GOT3 (cell line): ENCODE measurements around the gene LARGE1.

Experiments used
- DNase-seq: peaks from one replicate; lab custom pipeline; 2025; ENCODE audit warnings: mixed read lengths; lab: John Stamatoyannopoulos, UW

Gene LARGE1

DNA sequence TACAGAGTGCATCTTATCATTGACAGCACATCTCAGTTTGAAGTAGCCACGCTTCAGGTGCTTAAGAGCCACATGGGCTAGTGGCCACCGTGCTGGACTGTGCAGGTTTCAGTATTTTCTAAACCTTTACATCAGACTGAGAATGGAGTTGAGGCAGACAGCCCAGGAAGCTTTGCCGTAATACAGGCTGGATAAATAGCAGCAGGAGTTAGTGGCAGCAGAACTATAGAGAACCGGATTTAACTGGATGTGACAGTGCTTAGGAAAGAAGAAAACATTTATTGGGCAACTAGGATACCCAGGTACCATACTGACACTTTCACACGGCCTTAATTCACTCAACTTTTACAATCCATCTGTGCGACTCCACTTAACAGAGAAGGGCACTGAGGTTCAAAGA is 145.5 kb downstream of the LARGE1 start:
- DNase-seq, result no peak

DNA sequence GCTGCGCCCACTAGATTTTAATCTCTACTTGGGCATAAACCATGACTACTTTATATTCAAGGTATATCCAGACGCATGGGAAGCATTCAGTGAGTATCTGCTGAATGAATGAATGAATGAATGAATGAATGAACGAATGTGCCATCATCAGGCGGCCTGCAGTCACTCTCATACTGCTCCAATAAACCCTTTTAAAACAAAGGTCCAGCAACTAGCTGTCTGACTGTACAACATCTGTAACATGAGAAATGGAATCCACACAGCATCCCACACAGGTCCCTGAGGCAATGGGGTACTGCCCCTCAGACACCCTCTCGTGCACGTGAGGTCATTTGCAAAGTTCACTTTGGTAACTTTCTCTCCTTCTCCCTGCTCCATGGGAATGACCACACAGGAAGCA is 147.5 kb downstream of the LARGE1 start:
- DNase-seq, result no peak

DNA sequence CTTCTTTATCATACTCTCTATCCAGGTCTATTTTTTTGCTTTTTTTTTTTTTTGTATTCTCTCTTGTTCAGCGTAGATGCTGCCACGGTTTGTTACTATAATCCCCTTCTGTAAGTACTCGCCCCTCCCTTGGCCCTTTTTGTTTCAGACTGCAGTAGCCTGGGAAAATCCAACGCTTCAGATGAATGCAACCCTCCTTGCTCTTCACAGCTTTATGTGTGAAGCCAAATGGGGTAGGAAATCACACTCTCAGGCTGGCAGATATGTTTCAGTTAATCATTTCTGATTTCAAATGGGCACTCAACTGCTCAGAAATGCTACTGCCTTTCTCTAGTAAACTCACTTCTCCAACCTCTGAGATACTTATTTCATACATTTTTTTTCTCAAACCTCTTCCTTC is 149.1 kb downstream of the LARGE1 start:
- no peak for DNase-seq

DNA sequence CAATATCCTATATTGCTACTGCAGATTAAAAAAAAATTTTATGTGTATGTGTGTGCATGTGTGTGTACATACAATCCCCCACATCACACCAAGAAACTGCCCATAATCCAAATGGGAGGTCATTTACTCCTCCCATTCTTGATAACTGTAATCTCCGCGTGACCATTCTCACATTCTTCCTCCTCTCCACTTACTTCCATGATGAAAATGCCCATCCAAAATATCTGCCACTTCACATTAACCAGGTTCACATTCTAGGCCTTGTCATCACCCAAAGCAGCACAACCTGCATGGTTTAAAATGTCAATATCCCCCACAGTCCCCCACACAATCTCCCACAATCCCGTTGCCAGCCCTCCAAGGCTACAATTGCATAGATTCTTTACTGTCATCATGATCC is 149.6 kb downstream of the LARGE1 start:
- no peak for DNase-seq

DNA sequence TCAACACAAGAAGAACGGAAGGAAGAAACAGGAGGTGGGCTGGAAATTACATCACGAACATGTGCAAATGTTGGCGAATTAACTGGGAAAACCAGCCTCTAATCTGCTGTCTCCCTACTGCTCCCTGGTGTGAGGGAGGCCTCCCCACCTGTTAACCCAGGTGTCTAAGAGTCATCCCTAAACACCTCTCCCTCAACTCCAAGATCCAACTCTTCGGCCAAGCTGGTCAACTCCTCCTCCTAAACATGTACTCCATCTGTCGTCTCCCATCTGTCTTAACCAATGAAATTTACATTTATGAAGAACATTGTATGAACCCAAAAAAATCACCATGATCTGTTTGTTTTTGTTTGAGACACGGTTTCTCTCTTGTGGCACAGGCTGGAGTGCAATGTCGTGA is 154.2 kb downstream of the LARGE1 start:
- no peak for DNase-seq

DNA sequence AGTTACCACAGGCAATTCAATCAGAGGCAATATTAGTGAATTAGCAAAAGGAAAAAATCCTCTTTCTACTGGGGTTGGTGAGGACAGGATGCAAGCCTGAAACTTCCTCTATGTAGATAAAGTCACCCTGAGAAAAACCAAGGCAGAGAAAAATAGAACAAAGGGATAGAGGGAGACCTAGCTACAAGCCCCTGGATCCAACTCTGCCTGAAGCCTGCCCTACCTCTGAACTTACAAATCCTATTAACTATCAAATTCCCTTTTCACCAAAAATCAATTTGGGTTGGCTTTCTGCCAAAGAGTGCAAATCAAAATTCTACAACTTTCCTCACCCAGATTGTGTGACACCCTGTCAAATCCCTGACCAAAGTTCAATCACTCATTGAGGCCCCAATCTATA is 161.3 kb downstream of the LARGE1 start:
- no peak for DNase-seq

DNA sequence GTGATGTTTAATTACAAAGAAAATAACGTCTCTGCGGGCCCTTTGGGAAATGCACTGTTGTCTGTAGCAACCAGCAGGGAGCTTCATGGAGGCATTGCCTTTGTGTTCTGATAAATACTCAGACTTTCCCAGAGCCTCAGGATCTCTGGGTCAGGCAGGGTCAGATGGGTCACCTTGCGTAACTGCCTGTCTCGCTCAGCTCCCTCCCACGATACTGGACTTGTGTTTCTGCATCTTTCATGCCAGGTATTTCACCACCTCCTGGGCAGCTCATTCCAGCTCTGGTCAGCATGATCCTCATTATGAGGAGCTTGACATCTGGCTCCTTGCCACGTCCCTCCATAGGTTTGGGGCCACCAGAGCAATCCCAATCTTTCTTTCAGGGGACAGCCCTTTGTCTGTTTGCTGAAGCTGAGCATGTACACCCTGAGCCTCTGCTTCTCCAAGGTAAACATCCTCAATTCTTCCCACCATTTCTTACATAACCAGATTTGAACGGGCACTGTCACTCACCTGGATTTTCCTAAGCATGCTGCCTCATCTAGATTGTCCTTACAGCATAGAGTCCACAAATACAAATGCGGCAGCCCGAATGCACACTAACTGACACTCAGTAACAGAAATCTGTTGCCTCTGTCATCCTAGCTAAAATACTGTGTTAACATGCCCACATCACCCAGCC is 162.3 kb downstream of the LARGE1 start:
- DNase-seq, result no peak

DNA sequence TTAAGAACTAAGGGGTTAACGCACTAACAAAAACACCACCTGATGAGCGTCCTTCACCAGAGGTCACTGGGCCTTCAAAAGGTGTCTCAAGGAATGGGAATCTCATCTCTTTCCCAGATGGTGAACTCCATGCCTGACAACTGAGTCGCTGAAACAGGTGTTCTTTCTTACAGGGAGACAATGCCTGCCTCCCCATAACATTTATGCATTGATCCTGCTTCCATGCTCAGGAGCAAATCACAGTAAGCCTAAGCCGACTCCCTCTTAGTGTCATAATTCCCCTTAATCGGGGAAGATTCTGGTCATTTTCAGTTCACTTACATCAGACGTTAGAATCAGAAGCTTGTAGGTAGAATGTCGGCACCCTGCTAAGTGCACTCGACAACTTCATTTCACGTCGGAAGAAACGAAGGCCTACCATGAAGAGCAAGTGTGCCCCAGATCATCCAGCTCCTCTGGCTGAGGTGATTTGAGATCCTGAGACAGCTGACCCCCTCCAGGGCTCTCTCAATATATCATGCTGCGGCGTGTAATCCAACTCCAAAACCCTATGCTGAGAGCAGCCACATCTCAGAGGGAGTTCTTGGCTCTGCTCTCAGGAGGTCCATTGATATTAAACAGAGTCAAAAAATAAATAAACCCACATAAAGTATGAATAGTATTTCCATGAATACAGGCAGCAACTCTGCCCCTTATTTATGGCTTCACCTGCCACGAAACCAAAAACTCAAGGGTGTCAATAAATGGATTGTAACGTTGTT is 163.1 kb downstream of the LARGE1 start:
- no peak for DNase-seq

DNA sequence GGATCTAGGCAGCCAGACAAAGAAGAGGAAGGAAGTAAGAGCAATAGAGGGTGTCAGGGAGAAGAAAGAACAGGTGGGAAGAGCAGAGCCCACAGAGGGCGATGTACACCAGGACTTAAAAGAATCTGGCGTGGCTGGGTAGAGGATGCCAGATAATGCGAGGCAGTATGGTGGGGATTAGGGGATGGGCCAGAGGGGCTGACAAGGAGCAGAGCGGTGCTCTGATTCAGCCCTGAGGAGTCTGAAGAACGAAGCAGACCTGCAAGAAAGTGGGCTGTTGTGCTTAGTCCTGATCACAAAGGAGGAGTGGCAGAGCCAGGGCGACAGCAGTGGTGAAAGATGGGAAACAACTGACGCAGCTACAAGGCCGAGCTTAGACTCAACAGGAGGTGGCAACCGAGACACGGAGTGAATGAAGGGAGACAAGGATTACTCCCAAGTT is 163.7 kb downstream of the LARGE1 start:
- DNase-seq, result no peak

DNA sequence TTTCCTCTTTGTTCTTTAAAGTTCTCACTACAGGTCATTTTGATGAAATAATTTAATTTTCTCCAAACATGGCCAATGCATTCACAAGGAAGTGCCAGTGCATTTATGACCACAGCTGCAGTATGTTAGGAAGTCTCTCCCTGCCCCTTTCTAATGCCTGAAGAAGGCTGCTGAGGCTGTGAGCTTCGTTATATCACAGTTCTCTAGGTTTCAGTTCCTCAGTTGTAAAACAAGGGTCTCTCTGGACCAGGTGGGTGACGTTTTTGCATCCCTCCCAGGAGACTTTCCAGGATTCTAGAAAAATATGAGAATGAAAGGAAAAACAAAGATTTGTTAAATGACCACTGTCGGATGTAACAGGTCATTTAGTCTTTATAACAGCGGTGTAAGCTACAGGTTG is 171.6 kb downstream of the LARGE1 start:
- no peak for DNase-seq

DNA sequence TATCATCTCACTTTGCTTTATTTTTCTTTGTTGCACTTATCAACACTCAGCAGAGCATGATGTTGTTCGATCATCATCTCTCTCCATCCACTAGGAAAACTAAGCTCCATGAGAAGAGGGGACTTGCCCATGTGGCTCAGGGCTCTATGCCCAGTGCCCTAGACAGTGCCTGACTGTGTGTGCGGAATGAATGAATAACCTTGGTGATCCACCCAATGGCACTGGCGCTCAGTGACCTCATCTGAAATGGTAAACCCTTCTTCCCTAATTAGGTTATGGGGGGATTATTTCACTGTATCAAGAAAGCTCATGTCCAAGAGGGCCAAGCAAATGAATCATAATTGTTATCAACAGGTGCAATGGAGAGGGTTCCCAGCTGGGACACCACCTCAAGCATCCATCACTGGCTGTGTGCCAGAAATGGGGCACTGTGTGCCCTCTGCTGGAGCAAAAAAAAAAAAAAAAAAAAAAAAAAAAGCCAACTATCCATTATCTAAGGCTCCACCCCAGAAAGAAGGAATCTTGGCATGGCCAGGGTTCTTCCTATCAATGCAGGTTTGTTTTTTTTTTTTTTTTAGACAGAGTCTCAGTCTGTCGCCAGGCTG is 172.6 kb downstream of the LARGE1 start:
- DNase-seq, result no peak

DNA sequence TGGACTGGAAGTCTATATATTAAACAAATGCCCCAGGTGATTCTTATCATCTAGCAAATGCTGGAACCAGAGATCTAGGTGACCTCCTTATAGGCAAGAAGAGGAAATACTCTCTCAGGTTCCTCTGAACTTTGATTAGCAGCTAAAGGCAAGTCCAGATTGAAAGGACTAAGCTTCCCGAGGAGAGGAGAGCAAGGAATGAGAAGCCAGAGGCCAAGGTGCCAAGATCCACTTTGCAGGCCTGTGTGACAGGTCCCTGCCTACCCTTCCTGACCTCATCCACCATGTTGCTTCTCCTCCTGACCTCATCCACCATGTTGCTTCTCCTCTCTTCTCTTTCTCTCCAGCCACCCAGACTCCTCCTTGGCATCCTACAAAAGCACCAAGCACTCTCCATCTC is 173.2 kb downstream of the LARGE1 start:
- DNase-seq, result no peak

DNA sequence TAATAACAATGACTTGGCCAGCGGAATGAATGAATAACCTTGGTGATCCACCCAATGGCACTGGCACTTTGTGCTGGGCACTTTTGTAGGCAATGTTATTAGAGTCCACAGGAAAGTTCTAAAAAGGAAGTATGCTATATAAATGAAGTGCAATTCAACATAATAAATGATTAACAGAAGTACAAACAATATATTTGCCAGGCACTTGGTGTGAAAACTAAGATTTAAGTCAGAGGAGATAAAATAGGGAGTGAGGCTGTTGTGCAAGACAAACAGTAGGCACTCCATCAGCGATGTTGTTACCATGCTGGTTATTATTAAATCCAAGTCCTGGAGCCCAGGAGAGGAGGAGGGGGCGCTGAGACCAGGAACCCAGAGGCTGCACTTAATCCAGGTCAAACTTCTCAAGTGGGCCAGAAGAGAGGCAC is 173.8 kb downstream of the LARGE1 start:
- DNase-seq, result no peak

DNA sequence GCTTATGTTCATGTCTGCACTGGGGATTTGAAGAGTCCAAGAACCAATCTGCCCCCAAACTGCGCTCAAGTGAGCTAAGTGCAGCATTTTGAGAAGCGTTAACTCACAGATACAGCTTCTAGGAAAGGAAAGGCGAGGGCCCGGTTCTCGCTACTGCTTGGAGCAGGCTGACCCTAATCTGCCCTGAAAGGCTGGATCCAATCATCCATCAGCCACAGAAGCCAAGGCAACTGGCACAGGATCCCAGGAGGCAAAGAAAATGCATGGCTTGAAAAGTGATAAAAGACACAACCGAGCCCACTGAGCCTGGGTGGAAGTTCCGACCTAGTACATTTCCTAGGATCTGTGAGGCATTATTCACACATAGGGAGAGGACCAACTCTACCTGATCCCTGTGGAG is 174.8 kb downstream of the LARGE1 start:
- DNase-seq, result no peak

DNA sequence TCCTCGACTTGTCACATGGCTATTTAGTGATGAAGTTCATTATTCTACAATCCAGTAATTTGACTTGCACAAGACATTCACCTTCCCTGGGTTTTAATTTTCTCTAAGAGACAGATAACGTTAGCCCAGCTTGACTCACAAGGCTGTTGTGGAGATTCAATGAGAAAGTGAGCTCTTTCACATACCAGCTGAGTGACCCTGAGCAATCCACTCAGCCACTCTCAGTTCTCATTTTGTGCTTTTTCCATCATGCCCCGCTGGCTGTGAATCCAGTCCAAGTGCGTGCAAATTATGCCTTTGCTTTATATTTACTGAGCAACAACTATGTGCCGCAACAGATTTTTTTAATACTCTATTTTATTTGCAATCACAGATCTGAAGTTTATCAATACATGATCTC is 176.5 kb downstream of the LARGE1 start:
- no peak for DNase-seq

DNA sequence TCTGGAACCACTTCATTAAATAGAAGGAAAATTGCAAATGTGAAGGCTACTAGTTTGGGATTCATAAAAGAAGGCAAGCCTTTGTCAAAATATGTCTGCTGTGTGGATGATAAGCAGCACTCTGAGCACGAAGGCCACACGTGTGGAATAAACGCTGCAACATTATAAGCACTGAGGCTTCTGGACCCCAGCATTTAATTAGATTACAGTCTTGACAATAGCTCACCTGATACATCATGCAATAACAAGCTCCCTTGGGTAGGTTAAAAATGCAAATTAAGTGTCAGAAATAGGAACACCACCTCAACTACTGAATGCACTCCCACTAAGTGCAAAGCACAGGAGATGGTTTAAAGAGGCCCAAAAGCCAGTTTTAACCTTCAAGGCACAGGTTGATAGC is 179.3 kb downstream of the LARGE1 start:
- DNase-seq, result no peak

DNA sequence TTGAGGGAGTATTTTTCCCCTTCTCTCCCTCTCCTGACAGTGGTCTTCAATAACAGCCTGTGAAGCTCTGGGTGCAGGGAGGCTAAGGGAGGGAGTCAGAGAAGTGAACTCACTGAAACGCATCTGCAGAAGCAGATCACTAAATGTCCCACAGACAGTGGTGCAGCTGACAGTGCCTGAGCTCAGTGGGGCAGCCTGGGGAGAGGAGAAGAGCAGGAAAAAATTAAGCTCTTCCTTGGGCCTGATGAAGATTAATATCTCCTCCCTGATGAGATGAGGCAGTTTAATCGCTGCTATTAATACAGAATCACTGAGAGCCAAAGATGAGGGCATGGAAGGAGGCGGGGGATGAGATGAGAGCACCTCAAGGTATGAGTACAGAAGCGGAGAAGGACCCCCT is 180.8 kb downstream of the LARGE1 start:
- no peak for DNase-seq

DNA sequence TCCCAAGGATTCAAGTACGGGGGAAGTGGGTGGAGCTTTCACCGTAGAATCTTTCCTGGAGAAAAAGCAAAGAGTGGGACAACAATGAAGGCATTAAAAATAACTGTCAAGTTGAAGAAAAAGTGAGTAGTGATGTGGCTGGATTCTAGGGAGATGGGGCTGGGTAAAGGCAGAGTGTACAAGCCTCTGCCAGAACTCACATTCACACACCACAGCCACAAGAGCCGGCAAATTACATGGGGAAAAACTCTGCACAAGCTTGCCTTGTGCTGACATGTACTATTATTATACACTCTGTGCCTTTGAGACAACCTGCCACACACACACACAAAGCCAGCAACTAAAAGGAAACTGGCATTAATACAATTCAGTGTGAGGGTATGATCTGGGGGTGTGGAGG is 182.6 kb downstream of the LARGE1 start:
- DNase-seq, result no peak

DNA sequence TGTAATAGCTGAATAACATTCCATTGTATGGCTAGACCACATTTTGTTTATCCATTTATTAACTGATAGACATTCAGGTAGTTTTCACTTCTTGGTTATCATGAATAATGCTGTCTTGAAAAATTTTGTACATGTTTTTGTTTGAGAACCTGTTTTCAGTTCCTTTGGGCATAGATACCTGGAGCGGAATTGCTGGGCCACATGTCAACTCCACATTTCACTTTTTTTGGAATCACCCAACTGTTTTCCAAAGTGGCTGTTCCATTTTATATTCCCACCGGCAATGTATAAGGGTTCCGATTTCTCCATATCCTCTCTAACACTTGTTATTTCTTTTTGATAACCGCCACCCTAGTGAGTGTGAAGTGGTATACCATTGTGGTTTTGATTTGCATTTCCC is 184.3 kb downstream of the LARGE1 start:
- no peak for DNase-seq

DNA sequence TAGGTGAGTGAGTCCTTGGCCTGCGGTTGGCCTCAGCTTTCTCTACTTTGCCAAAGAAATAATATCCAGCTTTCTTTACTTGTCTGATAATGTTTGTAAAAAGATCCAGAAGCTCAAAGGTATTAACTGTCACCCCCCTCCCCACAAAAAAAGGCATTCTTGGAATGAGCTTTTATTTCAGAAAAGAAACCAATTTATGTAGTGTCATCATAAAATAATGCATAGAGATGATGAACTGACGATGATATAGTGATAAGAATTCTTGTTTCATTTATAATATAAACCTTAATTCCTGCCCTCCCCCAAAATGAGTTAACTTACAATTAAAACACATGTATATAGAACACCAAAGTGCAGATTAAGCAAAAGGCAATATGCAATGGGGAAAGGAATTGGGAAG is 191.4 kb downstream of the LARGE1 start:
- no peak for DNase-seq

DNA sequence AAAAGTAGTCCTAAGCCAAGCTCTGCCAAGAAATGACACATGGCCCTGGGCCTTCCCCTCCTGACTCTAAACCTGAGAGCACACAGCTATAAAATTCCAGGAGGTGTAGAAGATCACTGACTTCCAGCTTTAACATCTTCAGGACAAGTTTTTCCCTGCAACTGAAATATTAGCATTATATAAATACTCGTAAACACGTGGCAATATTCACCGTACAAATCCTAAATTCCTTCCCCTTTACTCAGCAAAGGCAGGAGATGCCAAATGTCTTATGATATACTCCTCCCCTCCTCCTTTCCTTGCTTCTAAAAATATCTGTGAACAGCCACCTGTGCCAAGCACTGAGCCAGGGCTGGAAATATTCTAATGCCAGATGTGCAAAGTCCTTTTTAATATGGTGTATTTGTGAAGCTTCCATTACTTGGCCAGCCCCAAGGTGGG is 194.0 kb downstream of the LARGE1 start:
- DNase-seq, result no peak

DNA sequence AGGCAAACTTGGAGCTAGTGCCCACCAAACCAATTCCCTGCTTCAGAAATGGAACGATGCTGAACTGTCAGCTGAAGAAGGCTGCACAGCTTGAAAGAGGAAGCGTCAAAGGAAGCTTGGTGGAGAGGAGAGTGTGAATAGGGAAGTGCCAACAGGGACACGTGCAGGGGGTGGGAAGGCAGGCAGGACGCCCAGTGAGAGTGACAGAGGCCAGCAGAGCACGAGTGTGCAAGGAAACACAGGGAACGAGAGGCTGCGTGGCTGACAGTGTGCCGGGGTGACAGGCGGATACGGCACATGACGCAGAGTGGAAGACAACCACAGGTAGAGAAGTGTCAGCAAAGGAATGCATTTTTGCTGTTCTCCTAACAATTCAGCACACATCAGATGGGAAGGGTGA is 196.4 kb downstream of the LARGE1 start:
- no peak for DNase-seq

DNA sequence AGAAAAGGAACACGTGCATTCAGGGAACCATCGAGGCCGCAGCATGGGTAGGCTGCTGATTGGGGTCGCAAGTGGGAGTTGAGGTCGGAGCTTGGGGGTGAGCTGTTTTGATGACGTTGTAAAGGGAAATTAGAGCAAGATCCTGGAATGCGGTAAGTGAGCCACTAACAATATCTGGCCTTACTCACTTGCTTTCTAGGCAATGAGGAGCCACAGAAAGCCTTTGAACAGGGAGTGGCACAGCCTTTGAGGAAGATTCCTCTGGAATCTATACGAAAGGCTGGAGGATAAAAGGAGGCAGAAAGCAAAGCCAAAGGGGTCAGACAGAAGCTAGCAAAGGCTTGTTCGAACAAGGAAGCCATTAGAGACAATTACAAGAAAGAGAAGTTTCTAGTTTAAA is 197.5 kb downstream of the LARGE1 start:
- no peak for DNase-seq
